Right atrium auricular region (tissue), 2 donors: ENCODE data around the gene HAUS1. TPM values are rescaled to one million over a fixed set of nuclear protein-coding genes. Genes with fewer than 3 reads are reported as not detected.
"Not testable (repeated sequence)": the region's sequence is repeated elsewhere in the genome, so short reads cannot be mapped to it uniquely, and the experiment has no call there.

Experiments used
- DNase-seq: peaks from one replicate; pipeline ENCODE4 v3.0.0-alpha.2; 2019; ENCODE audit warnings: low spot score
- H3K27ac ChIP-seq, 2 donors: fragments of 200-600 bp; sonication (generic); 1 replicate in 1 of 2; 2 replicates in 1 of 2; pipeline ENCODE4 v1.5.1; 2016 to 2019
- H3K27me3 ChIP-seq, 2 donors: fragments of 200-600 bp; sonication (generic); one replicate each; pipeline versions ENCODE4 v1.5.1 to v1.6.0; 2017 to 2019
- H3K36me3 ChIP-seq: fragments of 200-600 bp; sonication (generic); one replicate; pipeline ENCODE4 v1.5.1; 2016
- H3K4me1 ChIP-seq, 2 donors: fragments of 200-600 bp; sonication (generic); one replicate each; pipeline versions ENCODE4 v1.5.1 to v1.6.0; 2017 to 2019
- H3K4me3 ChIP-seq, 2 donors: fragments of 200-600 bp; sonication (generic); 1 replicate in 1 of 2; 2 replicates in 1 of 2; pipeline ENCODE4 v1.5.1; 2017 to 2019; ENCODE audit warnings: mild to moderate bottlenecking in 1 of 2, moderate library complexity in 1 of 2
- H3K9me3 ChIP-seq, 2 donors: fragments of 200-600 bp; sonication (generic); one replicate each; pipeline ENCODE4 v1.5.1; 2019
- CTCF ChIP-seq, 2 donors: fragments of 200-600 bp; sonication (generic); IDR thresholded peaks; one replicate each; pipeline ENCODE4 v1.5.1; 2019; ENCODE audit warnings: antibody characterized with exemption in 2 of 2
- total RNA-seq, 2 donors: library from RNA; depleted of rRNA; stranded (reverse); fragments of >200 nt; gene quantifications; one replicate each; pipeline ENCODE4 v1.1.0, GENCODE V29; 2016

The HAUS1 gene
- total RNA-seq, 2 donors from 2014 or later = 12.5 to 16.8 TPM

GRCh38 chr18:46110406-46110805 is 6.2 kb downstream of the HAUS1 start:
- H3K27ac ChIP-seq = no peak overlapping the region
- no peaks in the 10 kb centered on the region for H3K4me1 ChIP-seq
- H3K36me3 ChIP-seq = no peaks in the 10 kb centered on the region
- no peak overlapping the region for H3K4me3 ChIP-seq
- no peaks in the 10 kb centered on the region for H3K27me3 ChIP-seq
- no peak for TF ChIP-seq CTCF (IDR thresholded peaks at IDR 0.05)
- H3K9me3 ChIP-seq = no peaks in the 10 kb centered on the region
- no peak for DNase-seq

- Histone ChIP-seq H3K36me3 (no peaks in the 10 kb centered on the region), H3K27ac (no peak overlapping the region), H3K9me3 (no peaks in the 10 kb centered on the region), H3K27me3 (no peaks in the 10 kb centered on the region), H3K4me3 (no peak overlapping the region), H3K4me1 (no peaks in the 10 kb centered on the region)
- DNase-seq = no peak
- no peak for TF ChIP-seq CTCF (IDR thresholded peaks at IDR 0.05)
Observed at GRCh38 chr18:46113751-46114150, 9.6 kb downstream of the HAUS1 start.

- H3K36me3 ChIP-seq = peaks cover 34% of the 10 kb centered on the region
- H3K4me3 ChIP-seq, H3K4me1 ChIP-seq, H3K27ac ChIP-seq, H3K27me3 ChIP-seq, DNase-seq, H3K9me3 ChIP-seq: not testable (repeated sequence)
Observed at GRCh38 chr18:46126625-46127024, 22.4 kb downstream of the HAUS1 start.

- TF ChIP-seq CTCF (IDR thresholded peaks at IDR 0.05) = no peak
- Histone ChIP-seq H3K27me3 (no peaks in the 10 kb centered on the region), H3K4me1 (peaks cover 0 to 4% of the 10 kb centered on the region in 2 donors), H3K9me3 (no peaks in the 10 kb centered on the region), H3K36me3 (peaks cover 34% of the 10 kb centered on the region), H3K27ac (no peak overlapping the region), H3K4me3 (no peak overlapping the region)
- DNase-seq = no peak
Observed at GRCh38 chr18:46130061-46130460, 25.9 kb downstream of the HAUS1 start.

GRCh38 chr18:46130549-46130948 is 26.4 kb downstream of the HAUS1 start:
- not testable (repeated sequence) for H3K27me3 ChIP-seq, H3K27ac ChIP-seq, H3K9me3 ChIP-seq, H3K4me3 ChIP-seq, H3K4me1 ChIP-seq, DNase-seq
- peaks cover 34% of the 10 kb centered on the region for H3K36me3 ChIP-seq

GRCh38 chr18:46133534-46133933 is 29.3 kb downstream of the HAUS1 start:
- no peak for DNase-seq
- H3K27ac ChIP-seq = no peak overlapping the region

More at GRCh38 chr18:46133534-46133933, 29.3 kb downstream of the HAUS1 start:
- Histone ChIP-seq H3K27me3 (no peaks in the 10 kb centered on the region), H3K9me3 (no peaks in the 10 kb centered on the region), H3K4me1 (peaks cover 0 to 7% of the 10 kb centered on the region in 2 donors), H3K4me3 (no peak overlapping the region), H3K36me3 (peaks cover 14% of the 10 kb centered on the region)
- no peak for TF ChIP-seq CTCF (IDR thresholded peaks at IDR 0.05)
